Tibial nerve (tissue), 3 donors: ENCODE data around the gene PSMA6.

Experiments used
- CTCF ChIP-seq, 5 experiments: fragments of 200-600 bp in 3 of 5; fragments of 450-650 bp in 2 of 5; sonication (generic) in 3 of 5; IDR thresholded peaks; one replicate each; pipeline ENCODE4 v1.5.1; 2016 to 2019; ENCODE audit warnings: antibody characterized with exemption in 5 of 5, mild to moderate bottlenecking in 3 of 5, moderate library complexity in 2 of 5
- POLR2A ChIP-seq, 2 donors: fragments of 450-650 bp; IDR thresholded peaks; one replicate each; pipeline ENCODE4 v1.6.1; 2017; ENCODE audit warnings: antibody characterized with exemption in 2 of 2, mild to moderate bottlenecking in 2 of 2, moderate library complexity in 2 of 2

GRCh38 chr14:35326375-35326774 lies 34.2 kb downstream of the PSMA6 start:
- TF ChIP-seq CTCF (IDR thresholded peaks at IDR 0.05) (no peak), POLR2A (IDR thresholded peaks at IDR 0.05) (no peak)
